HG03439 (cell line): ENCODE measurements around the gene PELI3.
"Not testable (repeated sequence)": the region's sequence is repeated elsewhere in the genome, so short reads cannot be mapped to it uniquely, and the experiment has no call there.

ENCODE experiments used
- ATAC-seq: cut with Tn5 transposase; IDR thresholded peaks from one replicate; pipeline ENCODE4 v1.9.1; 2021; ENCODE audit warnings: mild to moderate bottlenecking, moderate library complexity; ENCODE audit not compliant: unreplicated experiment

PELI3 gene, protein sequence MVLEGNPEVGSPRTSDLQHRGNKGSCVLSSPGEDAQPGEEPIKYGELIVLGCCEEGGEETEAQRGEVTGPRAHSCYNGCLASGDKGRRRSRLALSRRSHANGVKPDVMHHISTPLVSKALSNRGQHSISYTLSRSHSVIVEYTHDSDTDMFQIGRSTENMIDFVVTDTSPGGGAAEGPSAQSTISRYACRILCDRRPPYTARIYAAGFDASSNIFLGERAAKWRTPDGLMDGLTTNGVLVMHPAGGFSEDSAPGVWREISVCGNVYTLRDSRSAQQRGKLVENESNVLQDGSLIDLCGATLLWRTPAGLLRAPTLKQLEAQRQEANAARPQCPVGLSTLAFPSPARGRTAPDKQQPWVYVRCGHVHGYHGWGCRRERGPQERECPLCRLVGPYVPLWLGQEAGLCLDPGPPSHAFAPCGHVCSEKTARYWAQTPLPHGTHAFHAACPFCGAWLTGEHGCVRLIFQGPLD

DNA sequence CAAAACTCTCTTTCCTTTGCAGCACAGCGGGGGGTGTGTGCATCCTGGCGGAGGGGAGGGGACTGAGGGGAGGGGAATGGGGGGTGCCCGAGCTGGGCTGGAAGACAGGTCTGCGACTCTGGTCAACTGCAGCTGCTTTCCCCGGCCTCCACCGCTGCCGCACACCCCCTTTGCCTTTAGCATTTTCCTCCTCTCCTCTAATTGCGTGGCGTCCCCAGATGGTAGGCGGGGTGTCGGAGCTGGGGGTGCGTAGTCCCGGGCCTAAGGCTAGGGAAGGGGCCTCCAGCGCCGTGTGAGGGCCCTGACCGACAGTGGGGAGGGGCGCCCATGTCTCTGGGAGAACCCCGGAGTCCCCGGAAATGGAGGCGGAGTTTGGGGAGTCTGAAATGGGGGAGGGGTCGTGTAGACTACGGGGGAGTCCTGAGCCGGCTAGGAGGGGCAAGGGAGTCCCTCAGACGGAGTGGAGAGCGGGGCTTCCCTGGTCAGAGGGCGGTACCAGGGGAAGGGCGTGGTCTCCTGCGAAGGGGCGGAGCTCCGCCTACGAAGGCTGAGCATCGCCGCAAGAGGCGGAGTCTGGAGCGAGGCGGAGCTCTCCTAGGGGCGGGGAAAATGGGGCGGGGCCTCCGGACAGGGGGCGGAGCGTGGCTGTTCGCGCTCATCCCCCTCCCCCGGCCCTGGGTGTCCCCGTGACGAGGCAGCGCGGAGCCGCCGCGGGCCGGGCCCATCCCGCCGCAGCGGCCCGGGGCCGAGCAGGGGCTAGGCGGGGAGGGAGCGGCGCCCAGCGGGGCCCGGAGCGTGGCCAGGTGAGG lies at the start of gene PELI3:
TSS of gene PELI3 (plus strand) at position 681 of the 809 bp plus-strand sequence. CDS start 1,224 bp downstream, outside the sequence.
- ATAC-seq = peak; percentile 95

DNA sequence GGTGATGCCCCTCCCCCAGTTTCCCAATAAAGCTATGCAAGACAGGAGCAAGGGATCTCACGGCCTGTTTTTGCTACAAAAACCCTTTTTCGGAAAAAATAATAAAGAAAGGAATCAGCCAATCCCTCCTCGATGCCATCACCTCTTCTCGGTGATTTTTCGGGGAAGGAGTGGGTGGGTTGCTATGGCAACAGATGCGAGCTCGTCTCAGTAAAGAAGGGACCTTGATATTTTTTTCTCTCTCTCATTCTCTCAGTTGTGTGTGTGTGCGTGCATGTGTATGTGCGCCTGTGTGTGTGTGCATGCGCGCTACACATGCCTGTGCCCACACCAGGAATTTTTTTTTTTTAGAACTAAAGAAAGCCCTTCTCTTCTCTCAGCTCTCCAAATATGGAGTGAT lies 49.7 kb upstream of the PELI3 start:
- no peak for ATAC-seq

DNA sequence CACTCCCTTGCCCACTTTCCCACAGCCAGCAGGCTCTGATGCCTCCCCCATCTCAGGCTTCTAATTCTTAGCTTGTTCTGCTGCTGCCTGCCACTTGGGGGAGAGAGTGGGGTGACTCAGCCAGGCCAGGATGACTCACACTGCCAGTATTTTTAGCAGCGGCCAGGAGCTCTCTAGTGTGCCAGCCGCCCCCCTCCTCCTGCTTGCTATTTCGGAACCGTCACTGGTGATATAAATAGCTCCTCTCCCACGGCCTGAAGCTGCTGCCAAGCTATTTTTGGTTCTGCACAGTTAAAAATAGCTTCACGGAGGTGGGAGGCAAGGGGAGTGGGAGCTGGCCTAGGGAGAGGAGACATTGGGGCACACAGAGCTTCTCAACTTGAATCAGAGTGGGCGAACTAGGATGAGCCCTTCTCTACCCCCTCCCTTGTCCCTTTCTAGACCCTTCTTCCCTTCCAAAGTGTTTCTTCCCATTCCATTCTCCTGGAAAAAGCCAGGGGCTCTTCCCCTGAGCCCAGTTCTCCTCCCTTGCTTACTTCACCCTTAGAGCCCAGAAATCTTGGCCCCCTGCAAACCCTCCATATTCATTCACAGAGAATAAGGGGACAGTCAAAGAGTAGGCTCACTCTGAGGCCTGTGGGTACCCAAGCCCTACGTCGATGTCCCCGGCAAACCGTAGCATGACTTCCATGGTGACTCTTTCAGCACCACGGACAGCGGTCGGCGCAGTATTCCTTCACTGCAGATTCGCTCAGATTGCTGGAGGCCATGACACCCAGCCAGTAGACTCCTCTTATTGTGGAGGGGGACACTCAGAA lies 48.3 kb upstream of the PELI3 start:
- ATAC-seq = no peak

DNA sequence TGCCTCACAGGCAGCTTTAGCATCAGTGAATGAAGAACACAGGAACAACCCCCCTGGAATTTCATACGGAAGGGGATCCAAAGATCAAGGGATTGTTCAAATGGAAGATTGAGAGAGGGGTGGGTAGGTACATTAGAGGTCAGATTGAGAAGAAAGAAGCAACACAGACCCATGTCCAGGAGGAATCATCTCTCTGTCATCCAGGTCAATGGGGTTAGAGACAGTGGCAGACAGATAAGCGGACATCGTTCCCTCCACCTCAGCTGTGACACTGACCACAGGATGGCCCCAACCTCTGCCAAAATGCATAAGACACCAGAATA lies 47.8 kb upstream of the PELI3 start:
- ATAC-seq = no peak

DNA sequence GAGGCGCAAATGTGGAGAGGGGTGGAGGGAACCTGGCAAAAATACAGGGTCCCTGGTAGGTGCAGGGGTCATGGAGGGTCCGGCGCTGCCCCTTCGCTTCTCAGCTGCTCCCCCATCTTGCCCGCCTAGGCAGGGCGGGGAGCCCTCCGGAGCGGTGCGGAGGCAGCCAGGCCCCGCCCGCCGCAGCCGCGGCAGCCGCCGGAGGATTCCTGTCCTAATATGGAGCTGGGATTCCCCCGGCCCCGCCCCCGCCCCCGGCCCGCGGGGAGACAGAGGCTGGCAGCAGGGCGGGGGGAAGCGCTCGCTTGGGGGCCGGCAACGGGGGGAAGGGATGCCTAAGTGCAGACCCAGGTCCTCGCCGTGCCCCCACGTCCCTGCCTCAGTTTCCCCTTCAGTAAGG lies 46.9 kb upstream of the PELI3 start:
- no peak for ATAC-seq

DNA sequence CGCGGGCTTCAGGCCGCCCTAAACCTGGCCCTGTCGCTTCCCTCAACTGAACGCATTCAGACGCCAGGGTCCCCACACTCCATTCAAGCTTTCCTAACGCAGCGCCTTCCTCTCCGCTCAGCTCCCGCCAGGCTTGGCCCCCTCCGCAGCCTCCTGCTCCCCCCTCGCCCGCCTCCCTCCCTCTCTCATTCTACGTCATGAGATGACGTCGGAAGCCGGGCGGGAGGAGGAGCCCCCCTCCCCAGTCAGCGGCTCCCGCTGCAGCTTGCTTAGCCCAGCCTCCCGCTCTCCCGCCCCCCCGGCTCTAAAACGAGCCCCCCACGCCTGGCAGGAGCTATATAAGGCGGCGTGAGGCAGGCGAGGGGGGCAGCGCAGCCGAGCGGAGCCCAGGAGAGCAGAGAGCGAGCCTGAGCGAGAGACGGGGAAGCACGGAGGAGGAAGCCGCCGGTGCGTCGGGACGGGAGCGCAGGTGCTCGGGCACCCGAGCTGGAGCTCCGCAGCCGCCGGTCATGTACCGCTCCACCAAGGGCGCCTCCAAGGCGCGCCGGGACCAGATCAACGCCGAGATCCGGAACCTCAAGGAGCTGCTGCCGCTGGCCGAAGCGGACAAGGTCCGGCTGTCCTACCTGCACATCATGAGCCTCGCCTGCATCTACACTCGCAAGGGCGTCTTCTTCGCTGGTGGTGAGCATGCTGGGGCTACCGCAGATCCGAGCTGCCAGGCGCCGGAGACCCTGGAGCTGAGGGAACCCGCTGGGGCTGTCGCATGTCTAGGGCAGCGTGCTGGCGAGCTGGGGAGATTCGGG lies 45.8 kb upstream of the PELI3 start, which contains the start of gene NPAS4:
TSS of gene NPAS4 (plus strand) at position 365 of the 806 bp plus-strand sequence. CDS start at position 510, 145 bp downstream.
- ATAC-seq = no peak

DNA sequence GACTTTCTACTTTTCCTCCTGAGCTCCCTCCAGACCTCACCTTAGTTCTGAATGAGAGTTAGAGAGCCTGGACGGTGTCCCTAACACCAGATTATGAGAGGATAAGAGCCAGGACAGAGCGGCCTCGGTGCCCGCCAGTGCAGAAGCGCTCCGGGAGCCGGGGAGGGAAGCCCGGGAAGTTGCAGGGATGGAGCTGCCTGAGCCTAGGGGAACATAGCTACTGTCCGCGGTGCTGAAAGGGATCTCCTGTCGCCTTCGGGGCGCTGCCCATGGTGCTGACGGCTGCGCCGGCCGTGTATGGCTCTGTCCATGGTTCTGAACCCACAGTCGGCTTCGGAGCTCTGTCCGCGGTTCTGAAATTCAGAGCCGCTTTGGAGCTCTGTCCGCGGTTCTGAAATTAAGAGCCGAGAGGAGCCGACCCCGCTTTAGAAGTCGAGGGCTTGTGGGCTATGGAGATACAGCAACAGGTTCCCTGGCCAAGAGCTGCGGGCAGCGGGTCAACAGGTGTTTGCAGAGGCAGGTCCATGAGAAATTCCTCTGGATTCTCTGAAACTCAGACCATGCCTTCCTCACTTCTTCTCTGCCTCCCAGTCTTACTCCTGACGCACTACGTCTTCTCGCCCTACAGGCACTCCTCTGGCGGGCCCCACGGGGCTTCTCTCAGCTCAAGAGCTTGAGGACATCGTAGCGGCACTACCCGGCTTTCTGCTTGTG lies 45.1 kb upstream of the PELI3 start:
- ATAC-seq = peak; percentile 77

DNA sequence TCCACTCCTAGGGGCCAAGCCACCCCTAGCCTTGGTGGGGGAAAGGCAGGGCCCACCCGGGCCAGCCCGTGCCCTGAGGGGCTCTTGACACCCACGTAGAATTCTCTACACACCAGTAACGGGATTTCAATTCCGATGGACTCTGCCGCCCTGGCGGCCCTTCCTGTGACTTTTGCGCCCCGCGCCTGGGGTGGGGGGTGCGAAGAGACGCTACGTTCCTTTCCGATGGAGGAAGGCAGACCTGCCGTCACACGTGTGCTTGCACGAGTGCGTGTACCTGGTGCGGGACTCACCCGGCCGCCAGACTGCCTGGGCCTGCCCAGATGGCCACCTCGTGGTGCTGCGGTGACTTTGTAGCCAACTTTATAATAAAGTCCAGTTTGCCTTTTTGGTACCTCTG lies 40.4 kb upstream of the PELI3 start:
- no peak for ATAC-seq

DNA sequence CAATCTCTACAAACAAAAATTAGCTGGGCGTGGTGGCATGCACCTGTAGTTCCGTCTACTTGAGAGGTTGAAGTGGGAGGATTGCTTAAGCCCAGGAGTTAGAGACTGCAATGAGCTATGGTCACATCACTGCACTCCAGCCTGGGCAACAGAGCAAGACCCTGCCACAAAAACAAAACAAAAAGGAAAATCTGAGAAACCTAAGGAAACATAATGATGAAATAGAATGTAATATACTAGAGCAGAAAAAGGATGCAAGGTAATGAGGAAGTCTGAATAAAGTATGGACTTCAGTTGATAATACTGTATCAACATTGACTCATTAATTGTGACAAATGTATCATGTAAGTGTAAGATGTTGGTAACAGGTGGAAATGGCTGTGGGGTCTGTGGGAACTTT lies 37.8 kb upstream of the PELI3 start:
- no peak for ATAC-seq

DNA sequence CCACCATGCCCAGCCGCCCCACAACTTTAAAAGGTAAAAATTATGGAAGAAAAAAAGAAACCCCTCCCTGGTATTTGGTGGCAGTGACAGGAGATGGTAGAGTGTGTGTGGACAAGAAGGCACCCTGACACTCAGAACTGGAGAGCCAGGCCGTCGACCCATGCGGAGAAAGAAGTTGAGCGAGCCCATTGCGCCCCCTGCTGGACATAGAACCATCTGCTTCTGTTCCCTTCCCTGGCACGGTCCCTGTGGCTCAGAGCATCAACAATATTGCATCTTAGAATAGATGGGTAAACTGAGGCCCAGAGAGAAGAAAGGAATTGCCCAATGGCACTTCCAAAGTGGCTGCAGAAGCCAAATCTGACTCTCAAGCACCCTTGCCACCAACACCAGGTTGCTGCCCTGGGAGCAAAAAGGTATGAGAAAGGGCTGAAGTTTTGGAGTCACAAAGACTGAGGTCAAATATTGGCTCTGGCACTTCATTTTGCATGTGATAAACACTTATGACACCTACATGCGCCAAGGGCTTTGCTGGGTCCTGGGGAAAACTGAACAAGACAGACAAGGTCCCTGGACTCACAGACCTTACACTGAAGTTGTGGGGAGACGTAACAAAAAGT lies 36.6 kb upstream of the PELI3 start:
- ATAC-seq = no peak

DNA sequence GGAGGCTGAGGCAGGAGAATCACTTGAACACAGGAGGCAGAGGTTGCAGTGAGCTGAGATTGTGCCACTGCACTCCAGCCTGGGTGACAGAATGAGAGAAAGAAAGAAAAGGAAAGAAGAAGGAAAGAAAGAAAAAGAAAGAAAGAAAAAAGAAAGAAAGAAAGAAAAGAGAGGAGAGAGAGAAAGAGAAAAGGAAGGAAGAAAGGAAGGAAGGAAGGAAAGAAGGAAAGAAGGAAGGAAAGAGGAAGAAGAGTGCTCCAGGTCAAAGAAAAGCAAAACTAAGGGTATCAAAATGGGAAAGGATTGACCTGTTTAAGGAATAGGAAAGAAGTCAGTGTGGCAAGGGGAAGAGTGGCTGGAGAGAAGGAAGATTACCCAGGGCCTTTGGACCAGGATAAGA lies 35.4 kb upstream of the PELI3 start:
- not testable (repeated sequence) for ATAC-seq

DNA sequence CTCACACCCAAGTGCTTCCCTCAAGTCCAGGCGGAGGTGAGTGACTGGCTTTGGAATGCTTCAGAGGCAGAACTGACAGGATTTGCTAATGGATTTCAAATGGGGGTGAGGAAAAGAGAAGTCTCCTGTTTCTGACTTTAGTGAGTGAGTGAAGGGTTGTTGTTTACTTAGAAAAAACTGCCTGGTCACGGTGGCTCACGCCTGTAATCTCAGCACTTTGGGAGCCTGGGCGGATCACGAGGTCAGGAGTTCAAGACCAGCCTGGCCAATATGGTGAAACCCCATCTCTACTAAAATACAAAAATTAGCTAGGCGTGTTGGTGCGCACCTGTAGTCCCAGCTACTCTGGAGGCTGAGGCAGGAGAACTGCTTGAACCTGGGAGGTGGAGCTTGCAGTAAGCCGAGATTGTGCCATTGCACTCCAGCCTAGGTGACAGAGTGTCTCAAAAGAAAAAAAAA lies 34.8 kb upstream of the PELI3 start:
- ATAC-seq = not testable (repeated sequence)

DNA sequence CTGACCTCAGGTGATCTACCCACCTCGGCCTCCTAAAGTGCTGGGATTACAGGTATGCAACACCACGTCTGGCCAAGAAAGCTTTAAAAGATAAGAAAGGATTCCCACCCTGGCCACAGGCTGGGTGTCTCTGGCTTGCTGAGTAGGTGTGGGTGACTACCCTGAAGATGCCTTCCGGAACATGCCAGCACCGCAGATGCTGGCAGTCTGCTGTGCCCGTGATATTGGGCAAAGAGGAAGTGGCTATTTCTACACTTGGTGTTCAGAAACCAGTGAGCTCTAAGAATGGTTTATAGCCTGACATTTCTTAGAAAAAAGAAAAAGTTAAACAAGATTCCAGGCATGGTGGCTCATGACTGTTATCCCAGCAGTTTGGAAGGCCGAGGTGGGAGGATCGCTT lies 34.1 kb upstream of the PELI3 start:
- no peak for ATAC-seq

DNA sequence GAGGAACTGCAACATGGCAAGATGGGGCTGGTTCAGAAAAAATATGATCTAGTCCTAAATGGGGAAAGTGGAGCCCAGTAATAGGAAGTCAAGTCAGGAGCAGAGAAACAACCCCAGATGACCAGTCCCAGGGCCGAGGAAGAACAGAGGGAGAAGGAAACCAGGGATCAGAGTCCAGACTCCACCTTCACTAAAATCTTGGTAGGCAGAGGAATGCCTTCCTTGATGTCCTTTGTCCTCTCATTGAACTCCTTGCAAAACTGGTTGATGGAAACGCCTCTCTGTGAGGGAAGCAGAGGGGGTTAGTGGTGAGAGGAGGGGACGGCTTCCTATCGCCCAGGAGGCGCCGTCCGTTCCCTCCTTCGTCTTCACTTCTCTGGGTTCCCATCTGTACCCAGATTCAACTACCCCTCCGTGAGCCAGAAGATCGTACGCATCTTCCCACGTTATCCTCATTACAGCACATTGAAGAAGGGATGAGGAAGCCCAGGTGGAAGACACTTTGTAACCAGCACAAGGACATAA lies 28.7 kb upstream of the PELI3 start:
- ATAC-seq = no peak

DNA sequence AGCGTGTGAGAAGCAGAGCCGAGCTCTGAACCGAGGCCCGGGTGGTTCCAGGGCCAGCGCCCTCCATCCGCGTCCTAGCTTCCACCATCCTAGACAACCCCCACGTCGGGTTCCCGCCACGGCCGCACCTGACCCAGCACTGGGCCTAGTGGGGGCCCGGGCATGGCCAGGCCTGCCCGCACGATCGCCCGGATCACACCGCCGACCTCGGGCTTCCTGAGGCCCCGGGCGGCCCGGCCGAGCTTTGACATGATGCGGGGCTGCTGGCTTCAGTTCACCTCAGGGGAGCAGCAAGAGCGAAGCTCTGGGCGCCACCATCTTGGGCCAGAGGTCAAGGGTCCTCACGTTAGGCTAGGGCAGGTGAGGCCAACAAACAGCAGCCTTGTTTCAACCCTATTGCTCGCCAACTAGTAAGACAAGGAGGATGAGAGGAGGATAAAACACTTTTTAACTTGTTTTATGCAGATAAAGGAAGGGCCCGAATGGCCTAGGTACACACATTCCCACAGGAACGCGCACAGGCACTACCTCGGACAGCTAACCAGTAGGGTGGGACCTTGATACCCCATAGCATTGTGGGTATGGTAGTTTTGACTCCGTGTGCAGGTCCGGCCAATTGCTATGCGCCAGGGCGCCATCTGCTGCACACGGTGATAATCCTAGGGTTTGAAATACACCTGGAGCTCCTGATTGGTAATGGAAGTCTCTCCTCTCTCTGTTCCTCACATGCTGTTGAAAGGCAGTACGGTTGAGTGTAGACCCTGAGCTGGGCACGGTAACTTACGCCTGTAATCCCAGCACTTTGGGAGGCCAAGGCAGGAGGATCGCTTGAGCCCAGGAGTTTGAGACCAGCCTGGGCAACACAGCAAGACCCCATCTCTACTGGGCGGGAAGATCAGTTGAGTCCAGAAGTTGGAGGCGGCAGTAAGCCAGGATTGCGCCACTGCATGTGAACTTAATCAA lies 27.9 kb upstream of the PELI3 start, which contains the start of gene MRPL11:
TSS of gene MRPL11 (minus strand) at position 345 of the 963 bp plus-strand sequence. CDS start at position 251, 94 bp downstream.
- peak; percentile 94 for ATAC-seq

DNA sequence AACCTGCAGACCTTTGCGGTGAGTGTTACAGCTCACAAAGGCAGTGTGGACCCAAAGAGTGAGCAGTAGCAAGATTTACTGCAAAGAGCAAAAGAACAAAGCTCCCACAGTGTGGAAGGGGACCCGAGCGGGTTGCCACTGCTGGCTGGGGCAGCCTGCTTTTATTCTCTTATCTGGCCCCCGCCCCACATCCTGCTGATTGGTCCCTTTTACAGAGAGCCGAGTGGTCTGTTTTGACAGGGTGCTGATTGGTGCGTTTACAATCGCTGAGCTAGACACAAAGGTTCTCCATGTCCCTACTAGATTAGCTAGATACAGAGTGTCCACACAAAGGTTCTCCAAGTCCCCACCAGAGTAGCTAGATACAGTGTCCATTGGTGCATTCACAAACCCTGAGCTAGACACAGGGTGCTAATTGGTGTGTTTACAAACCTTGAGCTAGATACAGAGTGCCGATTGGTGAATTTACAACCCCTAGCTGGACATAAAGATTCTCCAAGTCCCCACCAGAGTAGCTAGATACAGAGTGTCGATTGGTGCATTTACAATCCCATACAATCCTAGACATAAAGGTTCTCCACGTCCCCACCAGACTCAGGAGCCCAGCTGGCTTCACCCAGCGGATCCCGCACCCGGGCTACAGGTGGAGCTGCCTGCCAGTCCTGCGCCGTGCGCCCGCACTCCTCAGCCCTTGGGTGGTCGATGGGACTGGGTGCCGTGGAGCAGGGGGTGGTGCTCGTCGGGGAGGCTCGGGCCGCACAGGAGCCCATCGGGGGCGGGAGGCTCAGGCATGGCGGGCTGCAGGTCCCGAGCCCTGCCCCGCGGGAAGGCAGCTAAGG lies 26.4 kb upstream of the PELI3 start:
- not testable (repeated sequence) for ATAC-seq

DNA sequence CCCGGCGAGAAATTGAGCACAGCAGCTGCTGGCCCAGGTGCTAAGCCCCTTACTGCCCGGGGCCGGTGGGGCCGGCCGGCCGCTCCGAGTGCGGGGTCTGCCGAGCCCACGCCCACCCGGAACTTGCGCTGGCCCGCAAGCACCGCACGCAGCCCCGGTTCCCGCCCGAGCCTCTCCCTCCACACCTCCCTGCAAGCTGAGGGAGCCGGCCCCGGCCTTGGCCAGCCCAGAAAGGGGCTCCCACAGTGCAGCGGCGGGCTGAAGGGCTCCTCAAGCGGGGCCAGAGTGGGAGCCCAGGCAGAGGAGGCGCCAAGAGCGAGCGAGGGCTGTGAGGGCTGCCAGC lies 25.8 kb upstream of the PELI3 start:
- not testable (repeated sequence) for ATAC-seq
